EH (cell line): Measurements from ENCODE around the gene LTBP3.
A peak's percentile ranks its signal among the peaks of the same experiment; 100 is the strongest.
"Not testable (repeated sequence)": the region's sequence is repeated elsewhere in the genome, so short reads cannot be mapped to it uniquely, and the experiment has no call there.

Experiments
- DNase-seq: peaks from one replicate; pipeline ENCODE4 v3.0.0-alpha.2; 2015; ENCODE audit warnings: low read depth

LTBP3 gene

DNA sequence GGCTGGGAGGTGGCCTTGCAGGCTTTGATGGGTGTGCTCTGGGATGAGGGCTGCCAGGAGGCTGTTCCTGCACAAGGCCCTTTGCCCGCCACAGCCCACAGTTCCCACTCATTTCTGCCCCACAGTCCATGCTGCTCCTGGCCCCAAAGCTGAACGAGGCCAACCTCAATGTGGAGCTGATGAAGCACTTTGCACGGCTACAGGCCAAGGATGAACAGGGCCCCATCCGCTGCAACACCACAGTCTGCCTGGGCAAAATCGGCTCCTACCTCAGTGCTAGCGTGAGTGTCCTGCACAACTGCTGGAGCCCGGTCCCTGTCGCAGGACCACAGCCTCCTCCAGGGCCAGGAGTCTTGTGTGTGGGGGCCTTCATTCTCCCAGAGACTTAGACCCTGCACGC, 23.1 kb downstream of the LTBP3 start:
- no peak for DNase-seq

DNA sequence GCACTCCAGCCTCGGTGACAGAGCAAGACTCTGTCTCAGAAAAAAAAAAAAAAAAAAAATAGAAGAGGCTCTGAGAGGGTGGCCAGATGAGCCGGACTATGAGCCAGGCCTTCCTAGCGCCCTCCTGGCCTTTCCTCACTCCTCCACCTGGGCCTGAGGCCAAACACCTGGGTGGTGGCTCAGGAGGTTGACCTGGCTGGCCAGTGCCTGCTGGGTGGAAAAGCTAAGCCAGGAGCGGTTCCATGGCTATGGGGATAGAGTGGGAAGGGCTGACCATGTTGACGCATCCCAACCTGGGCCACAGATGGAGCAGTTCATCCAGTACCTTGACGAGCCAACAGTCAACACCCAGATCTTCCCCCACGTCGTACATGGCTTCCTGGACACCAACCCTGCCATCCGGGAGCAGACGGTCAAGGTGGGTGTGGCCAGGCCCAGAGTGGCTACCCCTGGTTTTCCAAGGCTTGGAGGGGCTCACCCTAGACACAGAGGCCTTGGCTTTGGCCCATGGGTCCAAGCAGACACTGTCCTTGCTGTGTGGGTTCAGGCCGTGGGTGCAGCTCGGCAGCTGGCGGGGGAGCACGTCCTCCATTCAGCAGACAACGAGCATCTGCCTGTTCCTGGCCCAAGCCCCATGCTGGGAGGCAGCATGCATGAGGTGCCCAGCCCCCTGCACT, 25.6 kb downstream of the LTBP3 start:
- no peak for DNase-seq

DNA sequence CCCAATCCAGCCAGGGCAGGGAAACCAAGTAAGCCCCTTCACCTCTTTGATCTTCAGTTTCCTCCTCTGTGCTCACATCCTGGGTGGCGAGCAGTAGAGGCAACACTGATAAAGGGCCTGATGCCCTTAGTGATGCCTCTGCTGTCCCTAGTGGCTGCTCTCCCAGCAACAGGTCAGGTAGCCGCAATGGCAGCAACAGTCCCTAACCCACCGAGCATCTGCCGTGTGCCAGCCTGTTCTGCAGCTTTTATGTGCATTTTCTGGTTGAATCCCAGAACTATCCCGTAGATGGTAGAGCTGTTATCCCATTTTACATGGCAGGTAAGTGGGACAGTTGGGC, 28.0 kb downstream of the LTBP3 start:
- DNase-seq, result no peak

DNA sequence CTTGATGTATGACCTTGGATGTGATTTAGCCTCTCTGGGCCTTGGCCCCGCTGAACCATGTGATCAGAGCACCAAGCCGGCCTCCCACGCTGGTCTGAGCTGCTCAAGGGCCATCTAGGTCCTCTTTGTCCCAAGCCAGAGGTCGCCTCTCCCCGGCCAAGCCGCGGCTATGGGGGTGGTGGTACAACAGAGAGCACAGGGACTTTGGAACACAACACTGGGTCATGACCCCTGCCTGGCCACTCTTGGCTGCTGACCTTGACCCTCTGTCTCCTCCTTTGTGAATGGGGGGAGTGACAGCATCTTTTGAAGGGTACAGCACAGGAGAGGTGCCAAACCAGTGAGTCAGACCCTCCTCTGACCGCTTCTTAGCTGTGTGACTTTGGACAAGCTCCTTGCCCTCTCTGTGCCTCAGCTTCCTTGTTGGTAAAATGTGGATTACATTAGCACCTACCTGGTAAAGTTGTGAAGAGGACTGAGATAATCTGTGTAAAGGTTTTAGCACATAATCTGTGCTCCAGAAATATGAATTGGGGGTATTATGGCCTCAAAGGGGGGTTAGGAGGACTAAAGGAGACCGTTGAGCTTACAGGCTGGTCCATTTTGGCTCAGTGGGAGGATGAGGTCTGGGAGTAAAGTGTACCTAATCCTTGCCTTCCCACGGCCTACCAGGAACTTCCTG, 28.5 kb downstream of the LTBP3 start:
- DNase-seq, result no peak

DNA sequence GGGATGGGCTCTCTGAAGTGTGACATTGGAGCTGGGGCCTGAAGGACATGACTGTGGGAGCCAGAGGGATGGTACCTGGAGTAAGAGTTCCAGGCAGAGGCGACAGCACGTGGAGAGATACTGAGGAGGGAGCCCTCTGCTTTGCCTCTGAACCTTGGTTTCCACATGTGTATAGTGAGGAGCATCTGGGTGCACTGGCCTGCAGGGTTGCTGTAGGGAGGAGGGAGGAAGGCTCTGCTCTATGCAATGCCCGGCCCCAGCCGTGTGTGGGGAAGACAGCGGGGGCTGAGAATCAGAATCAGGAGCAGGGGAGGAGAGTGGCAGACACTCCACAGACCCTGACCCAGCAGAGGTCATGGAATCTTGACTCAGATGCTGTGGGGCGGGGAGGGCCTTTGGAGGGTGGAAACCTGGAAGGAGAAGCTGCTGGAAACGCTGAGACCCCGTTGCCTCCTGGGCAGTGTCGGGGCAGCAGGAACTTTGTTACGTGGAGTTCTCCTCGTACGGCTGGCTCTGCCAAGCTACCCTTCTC, 29.3 kb downstream of the LTBP3 start:
- DNase-seq, result no peak

DNA sequence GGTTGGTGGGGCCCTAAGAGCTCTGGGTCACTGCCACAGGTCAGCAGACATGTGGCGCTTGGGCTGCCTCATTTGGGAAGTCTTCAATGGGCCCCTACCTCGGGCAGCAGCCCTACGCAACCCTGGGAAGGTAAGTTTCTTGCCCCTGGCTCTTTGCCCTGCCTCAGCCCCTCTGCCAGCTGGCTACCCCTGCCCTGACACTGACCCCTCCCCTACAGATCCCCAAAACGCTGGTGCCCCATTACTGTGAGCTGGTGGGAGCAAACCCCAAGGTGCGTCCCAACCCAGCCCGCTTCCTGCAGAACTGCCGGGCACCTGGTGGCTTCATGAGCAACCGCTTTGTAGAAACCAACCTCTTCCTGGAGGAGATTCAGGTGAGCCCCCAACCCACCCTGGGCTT, 31.4 kb downstream of the LTBP3 start:
- no peak for DNase-seq

DNA sequence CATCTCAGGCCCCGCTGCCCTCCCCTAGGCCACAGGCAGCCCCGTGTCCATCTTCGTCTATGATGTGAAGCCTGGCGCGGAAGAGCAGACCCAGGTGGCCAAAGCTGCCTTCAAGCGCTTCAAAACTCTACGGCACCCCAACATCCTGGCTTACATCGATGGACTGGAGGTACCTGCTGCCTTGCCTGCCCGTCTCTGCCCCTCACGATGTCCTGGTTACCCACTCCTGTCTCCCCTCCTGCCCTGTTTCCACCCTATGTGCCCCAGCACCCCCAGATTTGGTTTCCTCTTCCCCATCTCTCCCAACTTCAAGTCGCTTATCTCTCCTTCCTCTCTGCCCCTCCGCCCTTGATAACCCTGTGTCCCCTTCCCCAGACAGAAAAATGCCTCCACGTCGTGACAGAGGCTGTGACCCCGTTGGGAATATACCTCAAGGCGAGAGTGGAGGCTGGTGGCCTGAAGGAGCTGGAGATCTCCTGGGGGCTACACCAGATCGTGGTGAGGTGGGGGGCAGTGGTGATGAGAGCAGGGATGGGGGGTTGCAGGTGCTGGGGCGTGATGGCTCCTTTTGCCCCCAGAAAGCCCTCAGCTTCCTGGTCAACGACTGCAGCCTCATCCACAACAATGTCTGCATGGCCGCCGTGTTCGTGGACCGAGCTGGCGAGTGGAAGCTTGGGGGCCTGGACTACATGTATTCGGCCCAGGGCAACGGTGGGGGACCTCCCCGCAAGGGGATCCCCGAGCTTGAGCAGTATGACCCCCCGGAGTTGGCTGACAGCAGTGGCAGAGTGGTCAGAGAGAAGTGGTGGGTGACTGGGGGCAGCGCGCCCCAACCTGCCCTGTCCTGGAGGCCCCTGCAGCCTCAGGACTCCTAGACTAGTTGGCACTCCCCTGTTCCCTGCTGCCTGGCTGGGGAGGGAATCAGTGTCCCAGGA, 32.3 kb downstream of the LTBP3 start:
- DNase-seq, result no peak

DNA sequence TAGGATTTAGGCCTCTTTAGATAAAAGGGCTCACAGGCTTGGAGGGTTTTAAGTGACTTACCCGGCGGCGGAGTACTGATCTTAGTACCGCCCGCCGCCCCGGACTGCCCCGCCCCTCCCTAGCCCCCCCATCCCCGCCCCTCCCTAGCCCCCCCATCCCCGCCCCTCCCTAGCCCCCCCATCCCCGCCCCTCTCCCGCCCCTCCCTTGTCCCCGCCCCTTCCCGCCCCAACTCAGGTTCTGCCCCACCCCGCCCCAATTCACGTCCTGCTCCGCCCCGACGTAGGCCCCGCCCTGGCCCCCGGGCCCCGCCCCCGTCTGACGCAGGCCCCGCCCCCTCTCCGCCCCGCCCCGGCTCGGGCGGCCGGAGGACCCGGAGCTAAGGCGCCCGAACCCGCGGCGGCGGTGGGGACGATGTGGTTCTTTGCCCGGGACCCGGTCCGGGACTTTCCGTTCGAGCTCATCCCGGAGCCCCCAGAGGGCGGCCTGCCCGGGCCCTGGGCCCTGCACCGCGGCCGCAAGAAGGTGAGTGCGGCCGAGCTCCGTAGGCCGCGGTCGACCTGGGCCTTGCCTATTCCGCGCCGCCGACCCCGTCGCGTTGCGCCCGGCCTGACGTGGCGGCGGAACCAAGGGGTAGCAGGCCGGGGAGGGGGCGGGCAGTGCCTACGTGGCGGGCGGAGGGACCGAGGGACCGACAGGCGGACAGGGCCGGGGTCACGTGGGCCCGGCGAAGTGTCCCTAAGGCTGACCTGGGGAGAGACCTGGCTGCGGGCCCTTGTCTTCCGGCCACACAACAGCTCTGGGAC, 33.2 kb downstream of the LTBP3 start, which contains the start of gene SCYL1:
SCYL1 (plus strand) TSS at position 343 of the 805 bp plus-strand sequence; CDS start at position 414, 71 bp downstream.
- DNase-seq, result peak; percentile 81

DNA sequence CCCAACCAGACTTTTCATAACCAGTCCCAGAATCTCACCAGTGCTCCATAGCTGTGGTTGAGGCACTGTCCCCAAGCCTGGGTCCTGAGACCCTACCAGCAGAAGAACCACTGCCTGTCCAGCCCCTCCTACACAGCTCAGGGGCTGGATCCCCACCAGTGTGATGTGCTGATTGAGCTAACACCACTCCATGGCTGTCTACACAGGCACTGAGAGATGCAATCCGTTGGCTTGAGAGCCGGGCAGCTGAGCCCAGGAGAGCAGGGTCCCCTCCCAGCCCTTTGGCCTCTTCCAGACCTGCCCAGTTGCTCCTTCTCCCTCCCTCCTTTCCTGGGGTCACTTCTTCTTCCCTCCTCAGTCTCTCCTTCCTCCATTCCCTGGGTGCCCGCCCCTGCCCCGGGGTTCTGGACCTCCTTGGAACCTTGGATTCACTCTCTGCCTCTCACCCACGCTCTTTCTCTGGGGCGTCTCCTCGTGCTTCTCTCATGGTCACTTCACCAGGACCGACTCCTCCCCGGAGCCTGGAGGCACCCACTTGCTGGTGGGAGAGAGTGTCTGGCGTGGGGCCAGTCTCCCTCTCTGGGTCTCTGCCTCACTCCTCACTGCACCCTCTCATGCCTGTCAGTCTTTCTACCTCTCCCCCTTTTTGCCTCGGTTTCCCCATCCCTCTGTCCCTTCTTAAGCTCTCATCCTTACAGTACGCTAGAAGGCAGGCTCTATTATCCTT, 34.0 kb downstream of the LTBP3 start:
- DNase-seq, result no peak

DNA sequence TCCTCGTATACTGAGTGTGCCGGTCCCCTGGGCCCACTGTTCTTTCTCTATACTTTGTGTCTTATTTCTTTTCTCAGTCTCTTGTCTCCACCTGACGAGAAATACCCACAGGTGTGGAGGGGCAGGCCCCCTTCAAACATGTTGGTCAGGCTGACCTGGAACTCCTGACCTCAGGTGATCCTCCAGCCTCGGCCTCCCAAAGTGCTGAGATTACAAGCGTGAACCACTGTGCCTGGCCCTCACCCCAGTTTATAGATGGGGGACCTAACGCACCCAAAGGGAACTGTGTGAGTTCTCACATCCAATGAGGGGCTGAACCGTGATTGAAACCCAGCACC, 34.6 kb downstream of the LTBP3 start:
- DNase-seq, result not testable (repeated sequence)

DNA sequence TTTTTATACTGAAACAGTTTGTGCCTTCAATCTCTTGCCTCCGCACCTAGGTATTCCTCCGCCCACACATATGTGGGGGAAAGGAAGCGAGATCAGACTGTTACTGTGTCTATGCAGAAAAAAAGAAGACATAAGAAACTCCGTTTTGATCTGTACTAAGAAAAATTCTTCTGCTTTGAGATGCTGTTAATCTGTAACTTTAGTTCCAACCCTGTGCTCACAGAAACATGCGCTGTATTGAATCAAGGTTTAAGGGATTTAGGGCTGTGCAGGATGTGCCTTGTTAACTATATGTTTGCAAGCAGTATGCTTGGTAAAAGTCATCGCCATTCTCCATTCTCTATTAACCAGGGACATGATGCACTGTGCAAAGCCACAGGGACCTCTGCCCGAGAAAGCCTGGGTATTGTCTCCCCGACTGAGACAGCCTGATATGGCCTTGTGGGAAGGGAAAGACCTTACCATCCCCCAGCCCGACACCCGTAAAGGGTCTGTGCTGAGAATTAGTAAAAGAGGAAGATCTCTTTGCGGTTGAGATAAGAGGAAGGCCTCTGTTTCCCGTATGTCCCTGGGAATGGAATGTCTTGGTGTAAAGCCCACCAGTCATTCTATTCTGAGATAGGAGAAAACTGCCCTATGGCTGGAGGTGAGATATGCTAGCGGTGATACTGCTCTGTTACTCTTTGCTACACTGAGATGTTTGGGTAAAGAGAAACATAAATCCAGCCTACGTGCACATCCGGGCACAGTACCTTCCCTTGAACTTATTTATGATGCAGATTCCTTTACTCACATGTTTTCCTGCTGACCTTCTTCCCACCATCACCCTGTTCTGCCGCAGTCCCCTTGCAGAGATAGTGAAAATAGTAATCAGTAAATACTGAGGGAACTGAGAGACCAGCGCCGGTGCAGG, 35.2 kb downstream of the LTBP3 start:
- DNase-seq, result not testable (repeated sequence)

DNA sequence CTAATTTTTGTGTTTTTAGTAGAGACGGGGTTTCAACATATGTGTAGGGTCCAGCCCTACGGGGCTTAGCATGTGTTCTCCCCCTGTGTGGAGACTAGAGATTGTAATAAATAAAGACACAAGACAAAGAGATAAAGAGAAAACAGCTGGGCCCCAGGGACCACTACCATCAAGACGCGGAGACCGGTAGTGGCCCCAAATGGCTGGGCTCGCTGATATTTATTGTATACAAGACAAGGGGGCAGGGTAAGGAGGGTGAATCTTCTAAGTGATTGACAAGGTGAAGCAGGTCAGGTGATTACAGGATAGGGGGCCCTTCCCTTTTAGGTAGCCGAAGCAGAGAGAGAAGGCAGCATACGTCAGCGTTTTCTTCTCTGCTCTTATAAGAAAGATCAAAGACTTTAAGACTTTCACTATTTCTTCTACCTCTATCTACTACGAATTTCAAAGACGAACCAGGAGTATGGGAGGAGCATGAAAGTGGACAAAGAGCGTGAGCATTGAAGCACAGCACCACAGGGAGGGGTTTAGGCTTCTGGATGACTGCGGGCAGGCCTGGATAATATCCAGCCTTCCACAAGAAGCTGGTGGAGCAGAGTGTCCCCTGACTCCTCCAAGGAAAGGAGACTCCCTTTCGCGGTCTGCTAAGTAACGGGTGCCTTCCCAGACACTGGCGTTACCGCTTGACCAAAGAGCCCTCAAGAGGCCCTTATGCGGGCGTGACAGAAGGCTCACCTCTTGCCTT, 36.2 kb downstream of the LTBP3 start:
- DNase-seq, result not testable (repeated sequence)

DNA sequence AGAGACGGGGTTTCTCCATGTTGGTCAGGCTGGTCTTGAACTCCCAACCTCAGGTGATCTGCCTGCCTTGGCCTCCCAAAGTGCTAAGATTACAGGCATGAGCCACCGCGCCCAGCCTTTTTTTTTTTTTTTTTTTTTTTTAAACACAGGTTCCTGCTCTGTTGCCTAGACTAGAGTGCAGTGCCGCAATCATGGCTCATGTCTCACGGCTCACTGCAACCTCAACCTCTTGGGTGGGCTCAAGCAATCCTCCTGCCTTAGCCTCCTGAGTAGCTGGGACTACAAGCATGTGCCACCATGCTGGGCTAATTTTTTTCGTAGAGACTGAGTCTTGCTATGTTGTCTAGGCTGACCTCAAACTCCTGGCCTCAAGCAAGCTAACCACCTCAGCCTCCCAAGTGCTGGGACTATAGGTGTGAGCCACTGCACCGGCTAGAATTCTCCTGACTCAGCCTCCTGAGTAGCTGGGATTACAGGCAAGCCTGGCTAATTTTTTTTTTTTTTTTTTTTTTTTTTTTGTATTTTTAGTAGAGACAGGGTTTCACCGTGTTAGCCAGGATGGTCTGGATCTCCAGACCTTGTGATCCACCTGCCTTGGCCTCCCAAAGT, 39.1 kb downstream of the LTBP3 start:
- not testable (repeated sequence) for DNase-seq

DNA sequence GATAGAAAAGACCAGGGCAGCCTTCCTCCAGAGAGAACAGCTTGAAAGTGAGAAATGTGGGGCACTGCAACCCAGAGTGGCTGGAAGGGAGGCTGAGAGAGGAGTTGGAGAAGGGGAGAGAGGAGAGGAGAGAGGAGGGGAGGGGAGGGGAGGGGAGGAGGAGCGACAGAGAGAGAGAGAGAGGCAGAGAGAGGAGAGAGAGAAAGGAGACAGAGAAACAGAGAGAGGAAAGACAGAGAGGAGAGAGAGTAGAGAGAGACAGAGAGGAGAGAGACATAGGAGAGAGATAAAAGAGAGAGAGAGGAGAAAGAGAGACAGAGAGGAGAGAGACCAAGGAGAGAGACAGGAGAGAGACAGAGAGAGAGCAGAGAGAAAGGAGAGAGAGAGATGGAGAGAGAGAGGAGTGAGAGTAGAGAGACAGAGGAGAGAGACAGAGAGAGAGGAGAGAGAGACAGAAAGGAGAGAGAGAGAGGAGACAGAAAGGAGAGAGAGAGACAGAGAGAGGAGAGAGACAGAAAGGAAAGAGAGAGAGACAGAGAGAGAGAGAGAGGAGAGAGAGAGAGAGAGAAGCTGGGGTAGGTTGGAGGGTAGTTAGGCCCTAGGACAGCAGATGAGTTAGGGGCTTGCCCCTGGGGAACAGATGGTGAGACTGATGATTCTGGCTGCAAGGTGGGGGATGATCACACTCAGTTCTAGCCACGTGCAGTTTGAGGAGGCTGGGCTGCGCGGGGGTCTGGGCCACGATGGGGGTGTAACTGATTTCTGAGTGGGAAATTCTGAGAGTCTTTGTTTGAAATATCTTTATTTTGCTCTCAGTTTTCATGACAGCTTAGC, 41.8 kb downstream of the LTBP3 start:
- DNase-seq, result no peak

DNA sequence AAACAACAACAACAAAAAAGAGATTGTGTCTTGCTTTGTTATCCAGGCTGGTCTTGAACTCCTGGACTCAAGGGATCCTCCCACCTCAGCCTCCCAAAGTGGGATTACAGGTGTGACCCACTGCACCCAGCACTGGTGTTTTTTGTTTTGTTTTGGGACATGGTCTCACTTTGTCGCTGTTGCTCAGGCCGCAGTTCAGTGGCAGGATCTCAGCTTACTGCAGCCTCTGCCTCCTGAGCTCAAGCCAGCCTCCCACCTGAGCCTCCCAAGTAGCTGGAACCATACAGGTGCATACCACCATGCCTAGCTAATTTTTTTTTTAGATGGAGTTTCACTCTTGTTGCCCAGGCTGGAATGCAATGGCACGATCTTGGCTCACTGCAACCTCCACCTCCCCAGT, 45.8 kb downstream of the LTBP3 start:
- DNase-seq, result not testable (repeated sequence)

DNA sequence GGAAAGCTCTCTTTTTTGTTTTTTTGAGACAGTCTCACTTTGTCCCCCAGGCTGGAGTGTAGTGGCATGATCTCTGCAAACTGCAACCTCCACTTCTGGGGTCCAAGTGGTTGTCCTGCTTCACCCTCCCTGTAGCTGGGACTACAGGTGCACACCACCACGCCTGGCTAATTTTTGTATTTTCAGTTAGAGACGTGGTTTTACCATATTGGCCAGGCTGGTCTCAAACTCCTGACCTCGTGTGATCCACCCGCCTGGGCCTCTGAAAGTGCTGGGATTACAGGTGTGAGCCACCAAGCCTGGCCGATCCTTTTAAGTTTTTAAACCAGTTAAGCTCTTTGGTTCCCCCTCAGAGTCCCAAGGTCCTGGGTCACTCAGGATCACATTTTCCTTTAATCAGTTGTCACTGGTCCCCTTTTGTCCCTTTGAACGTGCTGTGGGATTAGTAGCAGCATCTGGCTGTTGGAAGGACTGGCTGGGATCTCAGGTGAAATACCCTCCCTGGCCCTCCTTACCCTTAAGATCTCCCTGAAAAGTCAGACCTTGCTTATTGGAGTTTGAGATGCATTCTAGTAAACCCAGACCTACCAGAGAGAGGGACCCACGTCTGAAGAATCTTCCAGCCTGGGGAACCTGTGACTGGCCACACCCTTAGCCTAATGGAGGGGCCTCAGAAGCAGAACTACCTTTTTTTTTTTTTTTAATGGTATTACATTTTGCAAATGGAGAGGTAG, 51.2 kb downstream of the LTBP3 start:
- no peak for DNase-seq

DNA sequence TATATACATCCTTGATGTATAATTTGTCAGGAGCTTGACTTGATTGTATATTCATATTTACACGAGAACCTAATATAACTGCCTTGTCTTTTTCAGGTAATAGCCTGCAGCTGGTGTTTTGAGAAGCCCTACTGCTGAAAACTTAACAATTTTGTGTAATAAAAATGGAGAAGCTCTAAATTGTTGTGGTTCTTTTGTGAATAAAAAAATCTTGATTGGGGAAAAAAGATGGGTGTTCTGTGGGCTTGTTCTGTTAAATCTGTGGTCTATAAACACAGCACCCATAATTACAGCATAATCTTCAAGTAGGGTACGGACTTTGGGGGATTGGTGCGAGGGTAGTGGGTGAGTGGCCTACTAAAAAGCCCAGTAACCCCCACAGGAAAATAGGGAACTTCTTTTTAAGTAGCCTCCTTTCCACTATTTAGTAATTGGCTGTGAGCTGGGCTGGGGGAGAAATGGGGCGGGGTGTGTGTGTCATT, 51.8 kb downstream of the LTBP3 start:
- no peak for DNase-seq
